ENCODE results near the gene INPP5F. TPM values are rescaled to one million over a fixed set of nuclear protein-coding genes. Genes with fewer than 3 reads are reported as not detected.

INPP5F gene
- total RNA-seq, 1 donor from 2014 or later: 36.8 TPM

DNA sequence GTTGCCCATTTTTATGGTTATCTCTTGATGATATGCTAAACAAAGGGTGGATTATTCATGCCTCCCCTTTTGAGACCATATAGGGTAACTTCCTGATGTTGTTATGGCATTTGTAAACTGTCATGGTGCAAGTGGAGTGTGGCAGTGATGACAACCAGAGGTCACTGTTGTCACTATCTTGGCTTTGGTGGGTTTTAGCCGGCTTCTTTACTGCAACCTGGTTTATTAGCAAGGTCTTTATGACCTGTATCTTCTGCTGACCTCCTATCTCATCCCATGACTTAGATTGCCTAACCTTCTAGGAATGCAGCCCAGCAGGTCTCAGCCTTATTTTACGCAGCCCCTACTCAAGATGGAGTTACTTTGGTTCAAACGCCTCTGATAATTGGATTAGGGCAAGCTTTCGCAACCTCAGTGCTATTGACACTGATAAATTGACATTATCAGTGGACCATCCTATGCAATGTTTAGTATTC, 37.8 kb upstream of the INPP5F start:
- Mint-ChIP-seq H3K4me3 (ENCODE audit: unreplicated experiment) (no peak overlapping the region), H3K9me3 (ENCODE audit: unreplicated experiment) (no peaks in the 10 kb centered on the region), H3K36me3 (ENCODE audit: unreplicated experiment) (no peaks in the 10 kb centered on the region), H3K27me3 (ENCODE audit: unreplicated experiment) (no peaks in the 10 kb centered on the region), H3K27ac (ENCODE audit: unreplicated experiment) (no peak overlapping the region), H3K4me1 (ENCODE audit: unreplicated experiment) (peaks cover 9% of the 10 kb centered on the region)
- DNase-seq (ENCODE audit: extremely low spot score, unreplicated experiment): no peak
- TF ChIP-seq, protein P1, sequence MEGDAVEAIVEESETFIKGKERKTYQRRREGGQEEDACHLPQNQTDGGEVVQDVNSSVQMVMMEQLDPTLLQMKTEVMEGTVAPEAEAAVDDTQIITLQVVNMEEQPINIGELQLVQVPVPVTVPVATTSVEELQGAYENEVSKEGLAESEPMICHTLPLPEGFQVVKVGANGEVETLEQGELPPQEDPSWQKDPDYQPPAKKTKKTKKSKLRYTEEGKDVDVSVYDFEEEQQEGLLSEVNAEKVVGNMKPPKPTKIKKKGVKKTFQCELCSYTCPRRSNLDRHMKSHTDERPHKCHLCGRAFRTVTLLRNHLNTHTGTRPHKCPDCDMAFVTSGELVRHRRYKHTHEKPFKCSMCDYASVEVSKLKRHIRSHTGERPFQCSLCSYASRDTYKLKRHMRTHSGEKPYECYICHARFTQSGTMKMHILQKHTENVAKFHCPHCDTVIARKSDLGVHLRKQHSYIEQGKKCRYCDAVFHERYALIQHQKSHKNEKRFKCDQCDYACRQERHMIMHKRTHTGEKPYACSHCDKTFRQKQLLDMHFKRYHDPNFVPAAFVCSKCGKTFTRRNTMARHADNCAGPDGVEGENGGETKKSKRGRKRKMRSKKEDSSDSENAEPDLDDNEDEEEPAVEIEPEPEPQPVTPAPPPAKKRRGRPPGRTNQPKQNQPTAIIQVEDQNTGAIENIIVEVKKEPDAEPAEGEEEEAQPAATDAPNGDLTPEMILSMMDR (IDR thresholded peaks at IDR 0.05): no peak

DNA sequence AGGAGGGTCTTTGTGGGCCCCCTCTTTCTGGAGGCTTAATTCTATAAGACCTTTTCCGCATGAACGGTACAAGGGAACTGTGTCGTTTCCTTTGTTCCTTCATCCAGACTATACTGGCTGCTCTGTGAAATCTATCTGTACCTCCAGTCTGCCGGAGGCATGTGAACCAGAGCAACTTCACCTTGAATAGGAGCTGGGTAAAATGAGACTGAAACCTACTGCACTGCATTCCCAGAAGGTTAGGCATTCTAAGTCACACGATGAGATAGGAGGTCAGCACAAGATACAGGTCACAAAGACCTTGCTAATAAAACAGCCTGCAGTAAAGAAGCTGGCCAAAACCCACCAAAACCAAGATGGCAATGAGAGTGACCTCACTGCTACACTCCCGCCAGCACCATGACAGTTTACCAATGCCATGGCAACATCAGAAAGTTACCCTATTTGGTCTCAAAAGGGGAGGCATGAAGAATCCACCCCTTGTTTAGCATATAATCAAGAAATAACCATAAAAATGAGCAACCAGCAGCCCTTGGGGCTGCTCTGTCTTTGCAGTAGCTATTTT, 36.8 kb upstream of the INPP5F start:
- H3K27me3 Mint-ChIP-seq (ENCODE audit: unreplicated experiment): no peaks in the 10 kb centered on the region
- H3K9me3 Mint-ChIP-seq (ENCODE audit: unreplicated experiment): no peaks in the 10 kb centered on the region
- TF ChIP-seq, protein P1 (IDR thresholded peaks at IDR 0.05): no peak
- H3K4me1 Mint-ChIP-seq (ENCODE audit: unreplicated experiment): peaks cover 12% of the 10 kb centered on the region
- no peak overlapping the region for H3K4me3 Mint-ChIP-seq (ENCODE audit: unreplicated experiment)
- H3K27ac Mint-ChIP-seq (ENCODE audit: unreplicated experiment): no peak overlapping the region
- no peaks in the 10 kb centered on the region for H3K36me3 Mint-ChIP-seq (ENCODE audit: unreplicated experiment)
- no peak for DNase-seq (ENCODE audit: extremely low spot score, unreplicated experiment)

DNA sequence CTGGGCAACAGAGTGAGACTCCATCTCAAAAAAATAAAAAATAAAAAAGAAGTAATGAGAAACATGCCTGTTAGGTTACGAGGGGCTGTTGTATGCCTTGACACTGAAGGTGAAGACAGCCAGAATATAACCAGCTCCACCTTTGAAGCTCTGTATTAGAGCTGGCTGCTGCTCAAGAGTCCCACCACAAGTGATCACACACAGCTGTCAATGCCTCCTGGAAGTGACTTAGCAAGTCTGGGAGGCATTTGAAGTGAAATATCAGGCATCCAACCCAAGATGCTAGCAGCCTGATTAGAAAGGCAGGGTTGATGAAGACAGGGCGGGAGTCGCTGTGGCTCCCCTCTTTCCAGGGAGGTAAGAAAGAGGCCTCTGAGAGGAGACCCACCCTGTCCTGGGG, 34.1 kb upstream of the INPP5F start:
- Mint-ChIP-seq H3K27me3 (ENCODE audit: unreplicated experiment) (no peaks in the 10 kb centered on the region), H3K36me3 (ENCODE audit: unreplicated experiment) (no peaks in the 10 kb centered on the region), H3K4me1 (ENCODE audit: unreplicated experiment) (peaks cover 9% of the 10 kb centered on the region), H3K9me3 (ENCODE audit: unreplicated experiment) (no peaks in the 10 kb centered on the region), H3K27ac (ENCODE audit: unreplicated experiment) (no peak overlapping the region), H3K4me3 (ENCODE audit: unreplicated experiment) (no peak overlapping the region)
- no peak for DNase-seq (ENCODE audit: extremely low spot score, unreplicated experiment)
- TF ChIP-seq, protein P1 (IDR thresholded peaks at IDR 0.05): no peak

DNA sequence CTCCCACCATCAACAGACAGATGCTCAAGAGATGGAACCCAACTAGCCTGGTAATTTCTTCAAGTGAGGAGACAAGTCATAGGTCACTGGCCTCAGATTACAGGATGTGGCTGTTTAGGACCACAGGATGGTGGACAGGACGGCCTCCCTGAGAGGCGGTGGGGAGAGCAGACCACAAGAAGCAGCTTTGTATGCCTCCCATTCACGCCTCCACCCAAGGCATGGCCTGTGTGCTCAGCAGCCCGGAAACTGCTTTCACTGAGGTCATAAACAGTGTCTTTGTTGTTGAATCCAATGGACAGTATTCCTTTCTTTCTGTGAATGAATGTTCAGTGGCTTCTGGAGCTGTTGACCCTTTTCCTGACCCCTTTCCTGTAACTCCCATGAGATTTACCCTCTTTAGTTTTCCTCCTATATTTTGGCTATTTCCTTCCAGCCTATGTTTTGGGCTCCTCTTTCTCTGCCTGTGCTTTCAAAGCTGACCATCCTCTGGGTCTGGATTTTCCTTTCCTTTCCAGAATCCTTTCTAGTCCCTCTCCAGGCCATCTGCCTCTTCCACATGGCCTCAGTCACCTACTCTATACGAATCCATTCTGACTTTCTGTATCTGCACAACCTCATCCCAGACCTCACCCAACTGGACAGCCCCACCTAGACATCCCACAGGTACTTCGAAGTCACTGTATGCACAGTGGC, 32.4 kb upstream of the INPP5F start:
- Mint-ChIP-seq H3K27me3 (ENCODE audit: unreplicated experiment) (no peaks in the 10 kb centered on the region), H3K9me3 (ENCODE audit: unreplicated experiment) (no peaks in the 10 kb centered on the region), H3K4me1 (ENCODE audit: unreplicated experiment) (peaks cover 3% of the 10 kb centered on the region), H3K4me3 (ENCODE audit: unreplicated experiment) (no peak overlapping the region), H3K27ac (ENCODE audit: unreplicated experiment) (no peak overlapping the region), H3K36me3 (ENCODE audit: unreplicated experiment) (no peaks in the 10 kb centered on the region)
- TF ChIP-seq, protein P1 (IDR thresholded peaks at IDR 0.05): no peak
- no peak for DNase-seq (ENCODE audit: extremely low spot score, unreplicated experiment)

DNA sequence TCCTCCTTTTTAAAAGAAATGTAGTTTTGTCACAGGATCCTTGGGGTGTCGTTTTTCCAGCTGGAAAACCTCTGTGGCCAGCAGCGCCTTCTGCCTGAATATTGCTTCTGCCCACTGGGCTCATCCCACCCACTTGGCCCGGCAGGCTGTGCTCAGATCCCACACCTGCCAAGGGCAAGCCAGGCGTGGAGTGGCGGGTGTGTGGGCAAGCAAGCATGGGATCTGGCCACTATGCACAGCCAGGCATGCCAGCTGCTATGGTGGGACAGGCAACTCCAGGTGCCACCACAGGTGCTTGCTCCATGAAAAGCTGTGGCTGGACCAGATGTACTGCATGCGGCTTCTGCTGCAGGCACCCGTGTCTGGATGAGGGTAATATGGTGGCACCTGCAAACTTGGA, 31.2 kb upstream of the INPP5F start:
- TF ChIP-seq, protein P1 (IDR thresholded peaks at IDR 0.05): no peak
- Mint-ChIP-seq H3K27ac (ENCODE audit: unreplicated experiment) (no peak overlapping the region), H3K4me1 (ENCODE audit: unreplicated experiment) (peaks cover 3% of the 10 kb centered on the region), H3K27me3 (ENCODE audit: unreplicated experiment) (no peaks in the 10 kb centered on the region), H3K36me3 (ENCODE audit: unreplicated experiment) (no peaks in the 10 kb centered on the region), H3K4me3 (ENCODE audit: unreplicated experiment) (no peak overlapping the region), H3K9me3 (ENCODE audit: unreplicated experiment) (no peaks in the 10 kb centered on the region)
- DNase-seq (ENCODE audit: extremely low spot score, unreplicated experiment): no peak
